Right lobe of liver (tissue), 4 donors: ENCODE measurements around the gene DUSP28.

Source experiments
- POLR2A ChIP-seq: fragments of 450-650 bp; IDR thresholded peaks from one replicate; pipeline ENCODE4 v1.6.1; 2017; ENCODE audit warnings: antibody characterized with exemption, mild to moderate bottlenecking
- TF ChIP-seq, protein P1 (sequence below), 4 donors: fragments of 200-600 bp in 3 of 4; fragments of 450-650 bp in 1 of 4; IDR thresholded peaks; one replicate each; pipeline versions ENCODE4 v1.5.1 to v1.8.0; 2016 to 2022; ENCODE audit warnings: antibody characterized with exemption in 4 of 4, mild to moderate bottlenecking in 2 of 4
- donor health status: DM: no; HTN: no; CAD: no.
- donor health status: DM: no; HTN: no; CAD: no.
- donor health status: DM: no; HTN: yes; CAD: no.

- TF ChIP-seq POLR2A = no peak
- TF ChIP-seq, protein P1, sequence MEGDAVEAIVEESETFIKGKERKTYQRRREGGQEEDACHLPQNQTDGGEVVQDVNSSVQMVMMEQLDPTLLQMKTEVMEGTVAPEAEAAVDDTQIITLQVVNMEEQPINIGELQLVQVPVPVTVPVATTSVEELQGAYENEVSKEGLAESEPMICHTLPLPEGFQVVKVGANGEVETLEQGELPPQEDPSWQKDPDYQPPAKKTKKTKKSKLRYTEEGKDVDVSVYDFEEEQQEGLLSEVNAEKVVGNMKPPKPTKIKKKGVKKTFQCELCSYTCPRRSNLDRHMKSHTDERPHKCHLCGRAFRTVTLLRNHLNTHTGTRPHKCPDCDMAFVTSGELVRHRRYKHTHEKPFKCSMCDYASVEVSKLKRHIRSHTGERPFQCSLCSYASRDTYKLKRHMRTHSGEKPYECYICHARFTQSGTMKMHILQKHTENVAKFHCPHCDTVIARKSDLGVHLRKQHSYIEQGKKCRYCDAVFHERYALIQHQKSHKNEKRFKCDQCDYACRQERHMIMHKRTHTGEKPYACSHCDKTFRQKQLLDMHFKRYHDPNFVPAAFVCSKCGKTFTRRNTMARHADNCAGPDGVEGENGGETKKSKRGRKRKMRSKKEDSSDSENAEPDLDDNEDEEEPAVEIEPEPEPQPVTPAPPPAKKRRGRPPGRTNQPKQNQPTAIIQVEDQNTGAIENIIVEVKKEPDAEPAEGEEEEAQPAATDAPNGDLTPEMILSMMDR (IDR thresholded peaks at IDR 0.05) = no peak
Measured at GRCh38 chr2:240551288-240551687, 8.9 kb upstream of the DUSP28 start.
